CD14-positive monocyte (primary cell): ENCODE data around the gene ZNF800. TPM values are rescaled to one million over a fixed set of nuclear protein-coding genes. Genes with fewer than 3 reads are reported as not detected.

ENCODE experiments used
- DNase-seq, 3 donors: peaks; one replicate each; pipeline ENCODE4 v3.0.0-alpha.2; 2011 to 2022
- H2AFZ ChIP-seq: 2 replicates; pipeline ENCODE4 v1.6.0; 2012; ENCODE audit warnings: mild to moderate bottlenecking, low read depth, low read length, inconsistent platforms; ENCODE audit not compliant: insufficient read depth, poor library complexity, severe bottlenecking
- H3K27ac ChIP-seq, 2 donors: 1 replicate in 1 of 2; 2 replicates in 1 of 2; pipeline ENCODE4 v1.5.1; 2012 to 2013; ENCODE audit warnings: low read length in 2 of 2, control low read depth in 1 of 2, inconsistent platforms in 1 of 2, low read depth in 1 of 2, mild to moderate bottlenecking in 1 of 2
- H3K27me3 ChIP-seq, 2 donors: one replicate each; pipeline versions ENCODE4 v1.6.0 to v1.6.1; 2011 to 2013; ENCODE audit warnings: low read length in 2 of 2; ENCODE audit not compliant: control insufficient read depth in 2 of 2, insufficient read depth in 2 of 2
- H3K36me3 ChIP-seq, 2 donors: replicated peaks in 1 of 2; 1 replicate in 1 of 2; 2 replicates in 1 of 2; pipeline versions ENCODE4 v1.5.1 to v1.6.1; 2012 to 2013; ENCODE audit warnings: low read length in 2 of 2, control low read depth in 1 of 2, inconsistent platforms in 1 of 2, mild to moderate bottlenecking in 1 of 2; ENCODE audit not compliant: insufficient read depth in 2 of 2, control insufficient read depth in 1 of 2
- H3K4me1 ChIP-seq, 2 donors: 1 replicate in 1 of 2; 2 replicates in 1 of 2; pipeline versions ENCODE4 v1.5.1 to v1.6.1; 2012 to 2013; ENCODE audit warnings: low read length in 2 of 2, control low read depth in 1 of 2, inconsistent platforms in 1 of 2, mild to moderate bottlenecking in 1 of 2, moderate library complexity in 1 of 2; ENCODE audit not compliant: insufficient read depth in 2 of 2, control insufficient read depth in 1 of 2
- H3K4me2 ChIP-seq: replicated peaks from 2 replicates; pipeline ENCODE3; 2012; ENCODE audit warnings: low read length, moderate library complexity, mild to moderate bottlenecking; ENCODE audit not compliant: poor library complexity, severe bottlenecking; ENCODE audit errors: extremely low read depth
- H3K4me3 ChIP-seq, 3 experiments: fragments of 200-600 bp in 1 of 3; sonication (generic) in 1 of 3; replicated peaks in 1 of 3; 1 replicate in 2 of 3; 2 replicates in 1 of 3; pipeline ENCODE4 v1.5.1; 2011 to 2013; ENCODE audit warnings: low read length in 3 of 3, mild to moderate bottlenecking in 3 of 3, control low read depth in 2 of 3, low read depth in 2 of 3, inconsistent platforms in 1 of 3, moderate library complexity in 1 of 3
- H3K79me2 ChIP-seq: 2 replicates; pipeline ENCODE4 v1.6.0; 2012; ENCODE audit warnings: mild to moderate bottlenecking, control low read depth, inconsistent platforms, low read length, moderate library complexity; ENCODE audit not compliant: insufficient read depth
- H3K9ac ChIP-seq: 2 replicates; pipeline ENCODE4 v1.6.0; 2017; ENCODE audit warnings: low read length, mild to moderate bottlenecking; ENCODE audit not compliant: insufficient read depth, poor library complexity, severe bottlenecking
- H3K9me3 ChIP-seq, 2 donors: replicated peaks in 1 of 2; 1 replicate in 1 of 2; 2 replicates in 1 of 2; pipeline versions ENCODE4 v1.5.1 to v1.6.1; 2012 to 2013; ENCODE audit warnings: low read length in 2 of 2, control low read depth in 1 of 2; ENCODE audit not compliant: control insufficient read depth in 1 of 2, insufficient read depth in 1 of 2
- H4K20me1 ChIP-seq: 2 replicates; pipeline ENCODE4 v1.6.0; 2012; ENCODE audit warnings: mild to moderate bottlenecking, low read length, control low read depth, moderate library complexity; ENCODE audit not compliant: insufficient read depth
- H3K27ac Mint-ChIP-seq, 7 donors: one replicate each; pipeline ENCODE4 v1.8.0; 2020; ENCODE audit warnings: mild to moderate bottlenecking in 7 of 7, mixed read lengths in 7 of 7, moderate library complexity in 6 of 7, inconsistent platforms in 2 of 7
- H3K27me3 Mint-ChIP-seq, 3 donors: one replicate each; pipeline ENCODE4 v1.8.0; 2021 to 2022; ENCODE audit warnings: low read depth in 3 of 3, mild to moderate bottlenecking in 3 of 3, mixed read lengths in 3 of 3, moderate library complexity in 3 of 3, inconsistent platforms in 1 of 3
- H3K36me3 Mint-ChIP-seq, 2 donors: one replicate each; pipeline ENCODE4 v1.8.0; 2020; ENCODE audit warnings: mixed read lengths in 2 of 2, inconsistent platforms in 1 of 2, mild to moderate bottlenecking in 1 of 2
- H3K4me1 Mint-ChIP-seq: one replicate; pipeline ENCODE4 v1.8.0; 2020; ENCODE audit warnings: mild to moderate bottlenecking, mixed read lengths
- H3K4me3 Mint-ChIP-seq, 2 donors: one replicate each; pipeline ENCODE4 v1.8.0; 2020; ENCODE audit warnings: mild to moderate bottlenecking in 2 of 2, mixed read lengths in 2 of 2, moderate library complexity in 1 of 2
- H3K9me3 Mint-ChIP-seq, 7 donors: one replicate each; pipeline ENCODE4 v1.8.0; 2020 to 2022; ENCODE audit warnings: mixed read lengths in 7 of 7, mild to moderate bottlenecking in 6 of 7, moderate library complexity in 6 of 7, inconsistent platforms in 2 of 7
- WGBS: methylation state at CpG from one replicate; pipeline ENCODE4 v1.1.5; 2013; ENCODE audit warnings: missing lambda C conversion rate; ENCODE audit not compliant: insufficient coverage; 5-methylcytosine and 5-hydroxymethylcytosine counted together
- intact Hi-C, 2 donors: fragments of 100-400 bp; cut with micrococcal nuclease; formaldehyde crosslinking; loops; one replicate each; pipeline versions ENCODE4 v1.15.0 to v1.15.1; 2023
- polyA plus RNA-seq, 3 donors: library from polyadenylated mRNA; depleted of rRNA in 1 of 3; unstranded in 2 of 3; stranded (reverse) in 1 of 3; fragments of 300-500 nt in 2 of 3; fragments of >200 nt in 1 of 3; fragmentation: Illumina TruSeq in 2 of 3; gene quantifications; 1 replicate in 2 of 3; 2 replicates in 1 of 3; pipeline ENCODE4 v1.2.3, GENCODE V29; 2012 to 2021
- TF ChIP-seq, protein P1 (sequence below): fragments of 200-600 bp; IDR thresholded peaks from one replicate; pipeline ENCODE4 v1.8.0; 2022; ENCODE audit warnings: antibody characterized with exemption, mild to moderate bottlenecking

ZNF800 gene
- polyA plus RNA-seq, 3 donors, result 11.8 to 19.6 (median 16.2) TPM

DNA sequence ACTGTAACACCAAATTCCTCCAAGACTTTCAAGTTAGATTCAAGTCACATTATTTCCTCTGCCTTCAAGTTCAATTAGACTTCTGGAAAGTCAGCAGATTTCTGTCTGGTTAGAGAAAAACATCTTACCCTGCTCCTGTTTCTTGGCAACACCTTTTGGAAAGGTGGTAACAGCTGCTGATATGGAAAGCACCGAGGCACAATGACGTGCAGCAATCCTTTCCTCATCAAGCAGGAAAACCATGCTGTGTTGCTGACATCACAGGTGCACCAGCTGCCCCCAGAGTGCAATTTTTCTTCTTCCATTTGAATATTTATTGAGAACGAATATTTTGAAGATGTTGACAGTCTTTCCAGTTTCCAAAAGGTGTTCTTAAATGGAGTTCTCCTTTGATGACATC lies 41.9 kb downstream of the ZNF800 start:
- no peak overlapping the region for H2AFZ ChIP-seq
- H3K9ac ChIP-seq, result no peak overlapping the region
- H3K36me3 ChIP-seq, result peaks cover 5 to 37% of the 10 kb centered on the region in 2 donors
- H3K27me3 Mint-ChIP-seq, result peaks cover 23 to 34% (median 32%) of the 10 kb centered on the region in 3 donors
- no peak overlapping the region for H3K4me2 ChIP-seq
- H3K27ac Mint-ChIP-seq, result no peak overlapping the region
- H3K4me3 Mint-ChIP-seq, result no peak overlapping the region
- no peak for DNase-seq
- no peaks in the 10 kb centered on the region for H4K20me1 ChIP-seq
- intact Hi-C loops, result no loop called here
- H3K9me3 Mint-ChIP-seq, result peaks cover 0 to 7% (median 3%) of the 10 kb centered on the region in 7 donors
- H3K79me2 ChIP-seq, result no peaks in the 10 kb centered on the region
- peaks cover 9% of the 10 kb centered on the region for H3K4me1 Mint-ChIP-seq
- H3K36me3 Mint-ChIP-seq, result peaks cover 33 to 34% of the 10 kb centered on the region in 2 donors
- TF ChIP-seq, protein P1, sequence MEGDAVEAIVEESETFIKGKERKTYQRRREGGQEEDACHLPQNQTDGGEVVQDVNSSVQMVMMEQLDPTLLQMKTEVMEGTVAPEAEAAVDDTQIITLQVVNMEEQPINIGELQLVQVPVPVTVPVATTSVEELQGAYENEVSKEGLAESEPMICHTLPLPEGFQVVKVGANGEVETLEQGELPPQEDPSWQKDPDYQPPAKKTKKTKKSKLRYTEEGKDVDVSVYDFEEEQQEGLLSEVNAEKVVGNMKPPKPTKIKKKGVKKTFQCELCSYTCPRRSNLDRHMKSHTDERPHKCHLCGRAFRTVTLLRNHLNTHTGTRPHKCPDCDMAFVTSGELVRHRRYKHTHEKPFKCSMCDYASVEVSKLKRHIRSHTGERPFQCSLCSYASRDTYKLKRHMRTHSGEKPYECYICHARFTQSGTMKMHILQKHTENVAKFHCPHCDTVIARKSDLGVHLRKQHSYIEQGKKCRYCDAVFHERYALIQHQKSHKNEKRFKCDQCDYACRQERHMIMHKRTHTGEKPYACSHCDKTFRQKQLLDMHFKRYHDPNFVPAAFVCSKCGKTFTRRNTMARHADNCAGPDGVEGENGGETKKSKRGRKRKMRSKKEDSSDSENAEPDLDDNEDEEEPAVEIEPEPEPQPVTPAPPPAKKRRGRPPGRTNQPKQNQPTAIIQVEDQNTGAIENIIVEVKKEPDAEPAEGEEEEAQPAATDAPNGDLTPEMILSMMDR, result no peak
- no CpG with 5 or more reads among the region's 3 CpGs for WGBS
- H3K27ac ChIP-seq, result no peak overlapping the region
- H3K9me3 ChIP-seq, result no peaks in the 10 kb centered on the region
- peaks cover 24 to 40% of the 10 kb centered on the region in 2 donors for H3K27me3 ChIP-seq
- peaks cover 4 to 5% of the 10 kb centered on the region in 2 donors for H3K4me1 ChIP-seq
- H3K4me3 ChIP-seq, result no peak overlapping the region

DNA sequence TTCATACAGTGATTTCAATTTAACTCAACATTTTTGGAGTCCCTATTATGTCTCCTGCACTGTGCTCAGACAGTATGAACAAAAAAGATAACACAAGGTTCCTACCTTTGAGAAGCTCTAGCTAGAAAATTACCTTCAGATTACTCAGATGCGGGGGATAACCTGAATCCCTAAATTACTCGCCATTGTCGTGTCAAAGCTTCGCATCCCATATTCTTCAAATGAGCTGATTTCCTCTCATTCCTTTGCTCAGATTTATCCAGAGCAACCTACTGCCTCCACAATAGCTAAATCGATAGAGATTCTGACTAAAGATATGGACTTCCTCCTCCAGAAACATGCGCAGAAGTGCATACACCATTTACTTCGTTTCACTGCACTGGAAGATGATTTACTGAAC lies 42.6 kb downstream of the ZNF800 start:
- peaks cover 28 to 46% of the 10 kb centered on the region in 2 donors for H3K27me3 ChIP-seq
- no peak overlapping the region for H3K27ac ChIP-seq
- no peak overlapping the region for H3K9ac ChIP-seq
- 92% methylated on average over 7 of the region's 7 CpGs for WGBS
- TF ChIP-seq, protein P1, result no peak
- Mint-ChIP-seq H3K27me3 (peaks cover 27 to 40% (median 34%) of the 10 kb centered on the region in 3 donors), H3K4me1 (peaks cover 9% of the 10 kb centered on the region), H3K27ac (no peak overlapping the region), H3K9me3 (peaks cover 0 to 8% (median 3%) of the 10 kb centered on the region in 7 donors), H3K36me3 (peaks cover 28% of the 10 kb centered on the region in 2 donors), H3K4me3 (no peak overlapping the region)
- no peak overlapping the region for H3K4me3 ChIP-seq
- no peak for DNase-seq
- intact Hi-C loops, result no loop called here
- H3K79me2 ChIP-seq, result no peaks in the 10 kb centered on the region
- no peaks in the 10 kb centered on the region for H3K9me3 ChIP-seq
- H4K20me1 ChIP-seq, result no peaks in the 10 kb centered on the region
- H3K36me3 ChIP-seq, result peaks cover 5 to 30% of the 10 kb centered on the region in 2 donors
- H2AFZ ChIP-seq, result no peak overlapping the region
- H3K4me2 ChIP-seq, result no peak overlapping the region
- peaks cover 4 to 5% of the 10 kb centered on the region in 2 donors for H3K4me1 ChIP-seq
